ENCODE results near the gene UBR4.

UBR4 gene

DNA sequence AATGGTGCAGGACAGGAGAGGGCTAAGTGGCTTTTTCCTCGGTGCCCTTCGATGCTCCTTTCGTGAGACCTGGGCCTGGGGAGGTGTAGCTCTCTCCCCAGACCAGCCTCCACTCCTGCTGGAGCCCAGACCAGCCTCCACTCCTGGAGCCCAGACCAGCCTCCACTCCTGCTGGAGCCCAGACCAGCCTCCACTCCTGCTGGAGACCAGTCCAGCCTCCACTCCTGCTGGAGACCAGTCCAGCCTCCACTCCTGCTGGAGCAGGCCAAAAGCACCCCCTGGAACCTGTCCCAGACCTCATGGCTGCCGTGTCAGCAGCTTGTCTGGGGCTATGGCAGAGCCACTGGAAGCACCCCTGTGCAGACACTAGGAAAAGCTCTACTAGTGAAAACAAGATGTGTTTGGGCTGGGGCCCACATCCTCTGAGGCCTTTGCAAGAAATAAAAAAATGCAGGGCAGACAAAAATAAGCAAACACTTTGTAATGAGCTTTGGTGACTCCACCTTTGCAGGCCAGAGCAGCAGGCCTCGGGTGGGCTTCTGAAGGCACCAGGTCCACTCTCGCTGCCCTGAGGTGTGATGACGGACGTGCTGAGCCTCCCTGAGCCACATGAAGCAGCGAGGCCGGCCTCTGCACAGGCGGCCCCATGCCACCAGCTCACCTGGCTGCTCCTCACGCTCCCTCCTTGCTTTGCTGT lies 137.6 kb downstream of the UBR4 start:
- H3K27ac ChIP-seq (ENCODE audit: low read length): no peak overlapping the region
- peaks cover 44% of the 10 kb centered on the region for H3K36me3 ChIP-seq (ENCODE audit: insufficient read depth, low read length)

DNA sequence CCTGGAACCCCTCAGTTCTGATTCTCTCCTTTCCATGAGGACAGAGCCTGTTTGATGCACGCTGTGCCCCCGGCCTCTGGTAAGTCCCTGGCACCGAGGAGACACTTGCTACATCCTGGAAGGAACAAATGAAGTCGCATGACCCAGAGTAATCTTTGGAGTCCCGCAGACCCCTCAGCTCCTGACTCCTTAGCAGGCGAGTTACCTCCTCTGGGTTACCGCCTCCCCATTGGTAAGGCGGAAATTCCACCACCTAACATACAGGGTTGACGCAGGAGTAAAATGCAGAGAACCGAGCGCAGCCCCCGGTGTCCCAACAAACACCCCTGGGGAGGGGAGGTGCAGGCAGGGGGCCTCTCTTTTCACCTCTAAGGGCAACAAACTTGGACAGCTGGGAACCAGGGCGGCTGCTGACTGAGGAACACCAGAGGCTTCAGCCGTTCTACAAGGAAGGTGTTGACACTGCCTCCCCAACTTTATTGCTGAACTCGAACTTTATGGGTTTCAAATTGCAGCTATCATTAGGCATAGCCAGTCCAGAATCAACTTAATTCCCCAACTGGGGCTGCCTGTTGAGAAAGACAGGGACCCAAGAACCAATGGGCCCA lies 138.3 kb downstream of the UBR4 start:
- peaks cover 38% of the 10 kb centered on the region for H3K36me3 ChIP-seq (ENCODE audit: insufficient read depth, low read length)
- no peak overlapping the region for H3K9ac ChIP-seq (ENCODE audit: low read depth, low read length)
- H3K4me3 ChIP-seq (ENCODE audit: low read depth in 1 of 2, low read length in 2 of 2): no peak overlapping the region
- H3K9me3 ChIP-seq (ENCODE audit: insufficient read depth, low read length, severe bottlenecking): no peaks in the 10 kb centered on the region
- DNase-seq: no peak
- no peak overlapping the region for H2AFZ ChIP-seq (ENCODE audit: low read depth, low read length)
- no peak for ATAC-seq (ENCODE audit: insufficient read depth, low read depth)
- H3K79me2 ChIP-seq (ENCODE audit: insufficient read depth, low read length): no peaks in the 10 kb centered on the region
- no peaks in the 10 kb centered on the region for H3K4me1 ChIP-seq (ENCODE audit: insufficient read depth, low read length)
- TF ChIP-seq EZH2 (IDR thresholded peaks at IDR 0.05; ENCODE audit: borderline replicate concordance, low read depth, low read length, severe bottlenecking): no peak
- TF ChIP-seq, protein P1, sequence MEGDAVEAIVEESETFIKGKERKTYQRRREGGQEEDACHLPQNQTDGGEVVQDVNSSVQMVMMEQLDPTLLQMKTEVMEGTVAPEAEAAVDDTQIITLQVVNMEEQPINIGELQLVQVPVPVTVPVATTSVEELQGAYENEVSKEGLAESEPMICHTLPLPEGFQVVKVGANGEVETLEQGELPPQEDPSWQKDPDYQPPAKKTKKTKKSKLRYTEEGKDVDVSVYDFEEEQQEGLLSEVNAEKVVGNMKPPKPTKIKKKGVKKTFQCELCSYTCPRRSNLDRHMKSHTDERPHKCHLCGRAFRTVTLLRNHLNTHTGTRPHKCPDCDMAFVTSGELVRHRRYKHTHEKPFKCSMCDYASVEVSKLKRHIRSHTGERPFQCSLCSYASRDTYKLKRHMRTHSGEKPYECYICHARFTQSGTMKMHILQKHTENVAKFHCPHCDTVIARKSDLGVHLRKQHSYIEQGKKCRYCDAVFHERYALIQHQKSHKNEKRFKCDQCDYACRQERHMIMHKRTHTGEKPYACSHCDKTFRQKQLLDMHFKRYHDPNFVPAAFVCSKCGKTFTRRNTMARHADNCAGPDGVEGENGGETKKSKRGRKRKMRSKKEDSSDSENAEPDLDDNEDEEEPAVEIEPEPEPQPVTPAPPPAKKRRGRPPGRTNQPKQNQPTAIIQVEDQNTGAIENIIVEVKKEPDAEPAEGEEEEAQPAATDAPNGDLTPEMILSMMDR (IDR thresholded peaks at IDR 0.05; ENCODE audit: borderline replicate concordance, extremely low read depth, low read length, poor library complexity, severe bottlenecking): no peak
- H3K27ac ChIP-seq (ENCODE audit: low read length): no peak overlapping the region
- H4K20me1 ChIP-seq (ENCODE audit: insufficient read depth, low read length): peaks cover 10% of the 10 kb centered on the region; the same call in 1 of the 2 replicates
- no peaks in the 10 kb centered on the region for H3K27me3 ChIP-seq (ENCODE audit: insufficient read depth, low read length, poor library complexity)
- H3K4me2 ChIP-seq (ENCODE audit: insufficient read depth, low read length): no peak overlapping the region

More for the DNA sequence above, 137.6 kb downstream of the UBR4 start:
- no peaks in the 10 kb centered on the region for H3K9me3 ChIP-seq (ENCODE audit: insufficient read depth, low read length, severe bottlenecking)
- no peak overlapping the region for H3K4me3 ChIP-seq (ENCODE audit: low read depth in 1 of 2, low read length in 2 of 2)
- H3K27me3 ChIP-seq (ENCODE audit: insufficient read depth, low read length, poor library complexity): no peaks in the 10 kb centered on the region
- no peaks in the 10 kb centered on the region for H3K4me1 ChIP-seq (ENCODE audit: insufficient read depth, low read length)
- peaks cover 10% of the 10 kb centered on the region; the same call in 1 of the 2 replicates for H4K20me1 ChIP-seq (ENCODE audit: insufficient read depth, low read length)
- ATAC-seq (ENCODE audit: insufficient read depth, low read depth) (no peak), DNase-seq (no peak)
- no peaks in the 10 kb centered on the region for H3K79me2 ChIP-seq (ENCODE audit: insufficient read depth, low read length)
- no peak overlapping the region for H3K4me2 ChIP-seq (ENCODE audit: insufficient read depth, low read length)
- no peak overlapping the region for H3K9ac ChIP-seq (ENCODE audit: low read depth, low read length)
- TF ChIP-seq, protein P1 (IDR thresholded peaks at IDR 0.05; ENCODE audit: borderline replicate concordance, extremely low read depth, low read length, poor library complexity, severe bottlenecking): no peak
- TF ChIP-seq EZH2 (IDR thresholded peaks at IDR 0.05; ENCODE audit: borderline replicate concordance, low read depth, low read length, severe bottlenecking): no peak
- no peak overlapping the region for H2AFZ ChIP-seq (ENCODE audit: low read depth, low read length)

GRCh38 chr1:19070891-19071621 lies 139.0 kb downstream of the UBR4 start:
- no peaks in the 10 kb centered on the region for H3K27me3 ChIP-seq (ENCODE audit: insufficient read depth, low read length, poor library complexity)
- no peak overlapping the region for H3K27ac ChIP-seq (ENCODE audit: low read length)
- H3K36me3 ChIP-seq (ENCODE audit: insufficient read depth, low read length): peaks cover 30% of the 10 kb centered on the region
- DNase-seq: no peak
- no peaks in the 10 kb centered on the region for H3K79me2 ChIP-seq (ENCODE audit: insufficient read depth, low read length)
- H3K9ac ChIP-seq (ENCODE audit: low read depth, low read length): no peak overlapping the region
- no peak overlapping the region for H3K4me2 ChIP-seq (ENCODE audit: insufficient read depth, low read length)
- H2AFZ ChIP-seq (ENCODE audit: low read depth, low read length): no peak overlapping the region
- H3K9me3 ChIP-seq (ENCODE audit: insufficient read depth, low read length, severe bottlenecking): no peaks in the 10 kb centered on the region
- H3K4me3 ChIP-seq (ENCODE audit: low read depth in 1 of 2, low read length in 2 of 2): no peak overlapping the region
- TF ChIP-seq, protein P1 (IDR thresholded peaks at IDR 0.05; ENCODE audit: borderline replicate concordance, extremely low read depth, low read length, poor library complexity, severe bottlenecking): no peak
- TF ChIP-seq EZH2 (IDR thresholded peaks at IDR 0.05; ENCODE audit: borderline replicate concordance, low read depth, low read length, severe bottlenecking): no peak
- no peaks in the 10 kb centered on the region for H3K4me1 ChIP-seq (ENCODE audit: insufficient read depth, low read length)
- H4K20me1 ChIP-seq (ENCODE audit: insufficient read depth, low read length): peaks cover 10% of the 10 kb centered on the region; the same call in 1 of the 2 replicates
- no peak for ATAC-seq (ENCODE audit: insufficient read depth, low read depth)
